Measurements from ENCODE around the gene MED16.
"Not testable (repeated sequence)": the region's sequence is repeated elsewhere in the genome, so short reads cannot be mapped to it uniquely, and the experiment has no call there.

Gene MED16

GRCh38 chr19:911197-912033 lies 18.4 kb upstream of the MED16 start:
- no peak for DNase-seq

GRCh38 chr19:907183-907853 lies 14.3 kb upstream of the MED16 start:
- DNase-seq: no peak

- no peak for DNase-seq
These were observed 13.5 kb upstream of the MED16 start for GRCh38 chr19:906480-906879.

- no peak for DNase-seq
These were observed 11.6 kb upstream of the MED16 start for GRCh38 chr19:904545-904944.

GRCh38 chr19:903266-903797 lies 10.3 kb upstream of the MED16 start:
- DNase-seq: no peak

- no peak for DNase-seq
These were observed 9.6 kb upstream of the MED16 start for GRCh38 chr19:902446-903226.

- DNase-seq: no peak
These were observed 9.0 kb upstream of the MED16 start for GRCh38 chr19:902093-902370.

GRCh38 chr19:901216-902092 lies 8.5 kb upstream of the MED16 start:
- no peak for DNase-seq

GRCh38 chr19:900302-901111 lies 7.5 kb upstream of the MED16 start:
- DNase-seq: peak; percentile 68

GRCh38 chr19:900043-900301 lies 7.0 kb upstream of the MED16 start:
- DNase-seq: no peak

- DNase-seq: no peak
These were observed 6.5 kb upstream of the MED16 start for GRCh38 chr19:899336-900042.

GRCh38 chr19:898663-899062 lies 5.7 kb upstream of the MED16 start:
- DNase-seq: no peak

- no peak for DNase-seq
These were observed 4.6 kb upstream of the MED16 start for GRCh38 chr19:897442-898039.

- DNase-seq: no peak
These were observed 4.0 kb upstream of the MED16 start for GRCh38 chr19:896999-897398.

GRCh38 chr19:896434-896833 lies 3.4 kb upstream of the MED16 start:
- DNase-seq: no peak

GRCh38 chr19:892243-892893 lies 619 bp downstream of the MED16 start:
- DNase-seq: no peak

GRCh38 chr19:891421-892200 lies 1.4 kb downstream of the MED16 start:
- DNase-seq: not testable (repeated sequence)

GRCh38 chr19:890831-891230 lies 2.2 kb downstream of the MED16 start:
- DNase-seq: no peak

GRCh38 chr19:889662-890295 lies 3.2 kb downstream of the MED16 start:
- DNase-seq: no peak
